Liver (tissue), 9 donors: ENCODE data around the gene TMEM176B. TPM values are rescaled to one million over a fixed set of nuclear protein-coding genes. Genes with fewer than 3 reads are reported as not detected.

Experiments
- DNase-seq: peaks from one replicate; pipeline ENCODE4 v3.0.0-alpha.2; 2017; ENCODE audit warnings: low spot score
- H3K27ac ChIP-seq, 2 donors: one replicate each; pipeline ENCODE4 v1.7.0; 2013; ENCODE audit warnings: inconsistent platforms in 2 of 2, low read length in 2 of 2, control low read depth in 1 of 2, low read depth in 1 of 2, mild to moderate bottlenecking in 1 of 2
- H3K27me3 ChIP-seq, 4 donors: one replicate each; pipeline versions ENCODE4 v1.6.1 to v1.7.0; 2013; ENCODE audit warnings: low read length in 3 of 4, inconsistent platforms in 1 of 4, mild to moderate bottlenecking in 1 of 4, moderate library complexity in 1 of 4; ENCODE audit not compliant: control insufficient read depth in 4 of 4, insufficient read depth in 4 of 4
- H3K36me3 ChIP-seq, 4 donors: one replicate each; pipeline versions ENCODE4 v1.6.1 to v1.7.0; 2013; ENCODE audit warnings: low read length in 3 of 4, mild to moderate bottlenecking in 3 of 4, low read depth in 1 of 4, moderate library complexity in 1 of 4; ENCODE audit not compliant: control insufficient read depth in 4 of 4, insufficient read depth in 3 of 4
- H3K4me1 ChIP-seq, 4 donors: one replicate each; pipeline versions ENCODE4 v1.6.1 to v1.7.0; 2013; ENCODE audit warnings: low read length in 3 of 4, mild to moderate bottlenecking in 3 of 4, moderate library complexity in 1 of 4; ENCODE audit not compliant: control insufficient read depth in 4 of 4, insufficient read depth in 4 of 4
- H3K4me3 ChIP-seq, 3 donors: one replicate each; pipeline versions ENCODE4 v1.6.1 to v1.7.0; 2013; ENCODE audit warnings: low read length in 3 of 3, control low read depth in 1 of 3, low read depth in 1 of 3, mild to moderate bottlenecking in 1 of 3
- H3K9ac ChIP-seq, 2 donors: one replicate each; pipeline ENCODE4 v1.7.0; 2013; ENCODE audit warnings: low read length in 2 of 2, mild to moderate bottlenecking in 2 of 2, moderate library complexity in 2 of 2, control low read depth in 1 of 2, low read depth in 1 of 2
- H3K9me3 ChIP-seq, 4 donors: one replicate each; pipeline versions ENCODE4 v1.6.1 to v1.7.0; 2013; ENCODE audit warnings: low read length in 3 of 4; ENCODE audit not compliant: control insufficient read depth in 4 of 4
- CTCF ChIP-seq: fragments of 150-350 bp; IDR thresholded peaks from 2 replicates; pipeline ENCODE4 v1.5.1; 2017; ENCODE audit warnings: improper control_type of control experiment, low read depth, low read length; ENCODE audit not compliant: missing input control
- FOXA2 ChIP-seq: IDR thresholded peaks from 2 replicates; pipeline ENCODE4 v1.6.1; 2016; ENCODE audit warnings: antibody characterized with exemption
- GABPA ChIP-seq, 2 donors: IDR thresholded peaks in 1 of 2; conservative IDR thresholded peaks in 1 of 2; 2 replicates each; pipeline ENCODE4 v1.6.1; 2016; ENCODE audit warnings: antibody characterized with exemption in 2 of 2, mild to moderate bottlenecking in 1 of 2, moderate library complexity in 1 of 2
- HNF4A ChIP-seq, 2 donors: conservative IDR thresholded peaks; 2 replicates each; pipeline ENCODE4 v1.6.1; 2016; ENCODE audit warnings: antibody characterized with exemption in 2 of 2, mild to moderate bottlenecking in 2 of 2
- JUND ChIP-seq, 2 donors: IDR thresholded peaks; 2 replicates each; pipeline ENCODE4 v1.6.1; 2016; ENCODE audit warnings: antibody characterized with exemption in 2 of 2
- NR2F2 ChIP-seq: IDR thresholded peaks from 2 replicates; pipeline ENCODE4 v1.6.1; 2016; ENCODE audit warnings: antibody characterized with exemption
- RAD21 ChIP-seq, 2 donors: IDR thresholded peaks; 2 replicates each; pipeline ENCODE4 v1.6.1; 2016; ENCODE audit warnings: antibody characterized with exemption in 2 of 2, mild to moderate bottlenecking in 2 of 2
- TAF1 ChIP-seq: conservative IDR thresholded peaks from 2 replicates; pipeline ENCODE4 v1.6.1; 2016; ENCODE audit warnings: antibody characterized with exemption, mild to moderate bottlenecking
- ZBTB33 ChIP-seq: IDR thresholded peaks from 2 replicates; pipeline ENCODE4 v1.6.1; 2016; ENCODE audit warnings: antibody characterized with exemption
- WGBS: extraction: QIAGEN DNeasy Blood & Tissue Kit; methylation state at CpG from one replicate; pipeline ENCODE4 v1.1.7; 2013; 5-methylcytosine and 5-hydroxymethylcytosine counted together
- polyA plus RNA-seq, 2 donors: library from polyadenylated mRNA; stranded (reverse) in 1 of 2; unstranded in 1 of 2; fragments of 200-250 nt in 1 of 2; fragments of >200 nt in 1 of 2; fragmentation: Nextera tagmentation in 1 of 2; extraction: Ambion mirVana in 1 of 2; gene quantifications; one replicate each; pipeline versions ENCODE4 v1.2.1 to v1.2.3, GENCODE V29; 2013 to 2015
- total RNA-seq, 2 donors: library from RNA; depleted of rRNA; stranded (reverse); fragments of >200 nt; gene quantifications; one replicate each; pipeline ENCODE4 v1.2.3, GENCODE V29; 2014
- TF ChIP-seq, protein P1 (sequence below): IDR thresholded peaks from 2 replicates; pipeline ENCODE4 v1.6.1; 2016; ENCODE audit warnings: antibody characterized with exemption, mild to moderate bottlenecking
- donor health status: healthy.
- donor health status: healthy.
- donor health status: healthy.
- donor health status: healthy.
- donor health status: healthy.

TMEM176B gene
- total and polyA plus RNA-seq, 4 donors: 382 to 1,317 (median 999) TPM

- TF ChIP-seq, protein P1, sequence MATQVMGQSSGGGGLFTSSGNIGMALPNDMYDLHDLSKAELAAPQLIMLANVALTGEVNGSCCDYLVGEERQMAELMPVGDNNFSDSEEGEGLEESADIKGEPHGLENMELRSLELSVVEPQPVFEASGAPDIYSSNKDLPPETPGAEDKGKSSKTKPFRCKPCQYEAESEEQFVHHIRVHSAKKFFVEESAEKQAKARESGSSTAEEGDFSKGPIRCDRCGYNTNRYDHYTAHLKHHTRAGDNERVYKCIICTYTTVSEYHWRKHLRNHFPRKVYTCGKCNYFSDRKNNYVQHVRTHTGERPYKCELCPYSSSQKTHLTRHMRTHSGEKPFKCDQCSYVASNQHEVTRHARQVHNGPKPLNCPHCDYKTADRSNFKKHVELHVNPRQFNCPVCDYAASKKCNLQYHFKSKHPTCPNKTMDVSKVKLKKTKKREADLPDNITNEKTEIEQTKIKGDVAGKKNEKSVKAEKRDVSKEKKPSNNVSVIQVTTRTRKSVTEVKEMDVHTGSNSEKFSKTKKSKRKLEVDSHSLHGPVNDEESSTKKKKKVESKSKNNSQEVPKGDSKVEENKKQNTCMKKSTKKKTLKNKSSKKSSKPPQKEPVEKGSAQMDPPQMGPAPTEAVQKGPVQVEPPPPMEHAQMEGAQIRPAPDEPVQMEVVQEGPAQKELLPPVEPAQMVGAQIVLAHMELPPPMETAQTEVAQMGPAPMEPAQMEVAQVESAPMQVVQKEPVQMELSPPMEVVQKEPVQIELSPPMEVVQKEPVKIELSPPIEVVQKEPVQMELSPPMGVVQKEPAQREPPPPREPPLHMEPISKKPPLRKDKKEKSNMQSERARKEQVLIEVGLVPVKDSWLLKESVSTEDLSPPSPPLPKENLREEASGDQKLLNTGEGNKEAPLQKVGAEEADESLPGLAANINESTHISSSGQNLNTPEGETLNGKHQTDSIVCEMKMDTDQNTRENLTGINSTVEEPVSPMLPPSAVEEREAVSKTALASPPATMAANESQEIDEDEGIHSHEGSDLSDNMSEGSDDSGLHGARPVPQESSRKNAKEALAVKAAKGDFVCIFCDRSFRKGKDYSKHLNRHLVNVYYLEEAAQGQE: no peak
Measured at GRCh38 chr7:150846291-150847115, 46.3 kb upstream of the TMEM176B start (continued).

DNA sequence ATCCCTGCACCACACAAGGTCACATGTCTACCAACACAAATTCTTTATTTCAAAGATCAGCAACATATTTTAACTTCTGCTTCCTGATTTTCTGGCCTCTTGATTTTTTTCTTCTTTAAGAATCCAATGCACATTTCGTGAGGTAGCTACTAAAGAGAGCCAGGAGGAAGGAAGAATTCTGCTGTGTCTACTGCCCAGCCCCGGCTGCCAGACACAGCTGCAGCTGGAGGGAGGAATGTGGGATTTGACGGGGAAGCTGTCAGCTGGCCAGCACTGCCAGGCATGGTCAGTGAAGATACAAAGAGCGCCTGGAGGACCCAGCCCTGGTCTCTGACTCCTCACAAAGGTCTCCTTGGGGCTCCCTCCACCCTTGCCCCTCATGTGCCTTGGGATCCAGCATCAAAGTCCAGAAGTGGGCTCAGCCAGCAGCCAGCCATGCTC is 45.3 kb upstream of the TMEM176B start:
- WGBS: 32% methylated on average over 4 of the region's 4 CpGs
- peaks cover 0 to 8% (median 0%) of the 10 kb centered on the region in 4 donors for H3K9me3 ChIP-seq
- H3K4me3 ChIP-seq: no peak overlapping the region
- peak; percentile 23 for DNase-seq
- no peaks in the 10 kb centered on the region for H3K27me3 ChIP-seq
- H3K36me3 ChIP-seq: no peaks in the 10 kb centered on the region
- TF ChIP-seq TAF1 (no peak), RAD21 (IDR thresholded peaks at IDR 0.05) (no peak), ZBTB33 (no peak)
- H3K4me1 ChIP-seq: no peaks in the 10 kb centered on the region
- no peak overlapping the region for H3K27ac ChIP-seq
- H3K9ac ChIP-seq: no peak overlapping the region

DNA sequence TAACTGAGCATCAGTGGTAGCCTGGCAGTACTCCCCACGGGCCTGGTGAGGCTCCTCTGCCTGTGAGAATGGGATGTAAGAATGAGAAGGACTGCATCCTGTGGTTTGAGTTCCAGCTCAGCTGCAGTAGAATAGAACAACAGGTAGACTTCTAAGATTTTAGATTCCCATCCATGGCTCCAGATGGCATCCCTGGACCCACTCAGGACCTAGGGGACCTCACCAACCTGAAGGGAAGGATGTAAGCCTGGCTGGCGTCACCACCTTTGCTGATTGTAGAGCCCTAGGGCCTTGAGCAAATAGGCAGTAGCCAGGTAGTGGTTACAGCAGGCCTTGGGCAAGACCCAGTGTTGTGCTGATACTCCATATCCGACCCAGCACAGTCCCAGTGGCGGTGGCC is 42.6 kb upstream of the TMEM176B start:
- WGBS: 69% methylated on average over 4 of the region's 4 CpGs
- Histone ChIP-seq H3K27ac (no peak overlapping the region), H3K36me3 (no peaks in the 10 kb centered on the region)

GRCh38 chr7:150842018-150842417 is 41.9 kb upstream of the TMEM176B start:
- H3K4me1 ChIP-seq: no peaks in the 10 kb centered on the region
- H3K9me3 ChIP-seq: peaks cover 0 to 8% (median 0%) of the 10 kb centered on the region in 4 donors
- no peak for DNase-seq
- 96% methylated on average over 3 of the region's 3 CpGs for WGBS
- no peaks in the 10 kb centered on the region for H3K36me3 ChIP-seq
- no peak overlapping the region for H3K9ac ChIP-seq
- H3K4me3 ChIP-seq: no peak overlapping the region
- H3K27ac ChIP-seq: no peak overlapping the region
- no peaks in the 10 kb centered on the region for H3K27me3 ChIP-seq
- TF ChIP-seq HNF4A (conservative IDR thresholded peaks at IDR 0.05) (no peak), CTCF (no peak), TAF1 (no peak), NR2F2 (no peak), RAD21 (IDR thresholded peaks at IDR 0.05) (no peak), JUND (IDR thresholded peaks at IDR 0.05) (no peak), ZBTB33 (no peak), FOXA2 (no peak)
- TF ChIP-seq, protein P1: no peak

More for the DNA sequence above, 42.6 kb upstream of the TMEM176B start:
- TF ChIP-seq GABPA (IDR thresholded peaks at IDR 0.05 in 1 of 2, conservative IDR thresholded peaks at IDR 0.05 in 1 of 2): no peak
- Histone ChIP-seq H3K9ac (no peak overlapping the region), H3K9me3 (peaks cover 0 to 8% (median 0%) of the 10 kb centered on the region in 4 donors), H3K4me3 (no peak overlapping the region), H3K27me3 (no peaks in the 10 kb centered on the region), H3K4me1 (no peaks in the 10 kb centered on the region)
- no peak for DNase-seq
